GM23248 (cell line): Measurements from ENCODE around the gene PRKAG1. TPM values are rescaled to one million over a fixed set of nuclear protein-coding genes. Genes with fewer than 3 reads are reported as not detected.

Experiments used
- DNase-seq: peaks from one replicate; pipeline ENCODE4 v3.0.0-alpha.2; 2015
- H2AFZ ChIP-seq: fragments of 200-600 bp; sonication (generic); 2 replicates; pipeline ENCODE4 v1.6.1; 2016; ENCODE audit warnings: antibody characterized with exemption
- H3F3A ChIP-seq: fragments of 200-600 bp; sonication (generic); 2 replicates; pipeline ENCODE4 v1.6.1; 2016; ENCODE audit warnings: mild to moderate bottlenecking, antibody characterized with exemption, mixed run types; ENCODE audit not compliant: insufficient read depth
- H3K27ac ChIP-seq: fragments of 200-600 bp; sonication (generic); 2 replicates; pipeline ENCODE4 v1.5.1; 2016; ENCODE audit warnings: mild to moderate bottlenecking
- H3K27me3 ChIP-seq: fragments of 200-600 bp; sonication (generic); replicated peaks from 2 replicates; pipeline ENCODE4 v1.6.1; 2016; ENCODE audit warnings: mild to moderate bottlenecking; ENCODE audit not compliant: insufficient read depth
- H3K36me3 ChIP-seq: fragments of 200-600 bp; sonication (generic); 2 replicates; pipeline ENCODE4 v1.6.1; 2016; ENCODE audit warnings: low read depth, mild to moderate bottlenecking
- H3K4me1 ChIP-seq: fragments of 200-600 bp; sonication (generic); 2 replicates; pipeline ENCODE4 v1.6.1; 2016; ENCODE audit warnings: mild to moderate bottlenecking; ENCODE audit not compliant: insufficient read depth
- H3K4me2 ChIP-seq: fragments of 200-600 bp; sonication (generic); one replicate; pipeline ENCODE4 v1.6.1; 2016; ENCODE audit warnings: mild to moderate bottlenecking; ENCODE audit not compliant: unreplicated experiment
- H3K4me3 ChIP-seq: fragments of 200-600 bp; sonication (generic); 2 replicates; pipeline ENCODE4 v1.5.1; 2016; ENCODE audit warnings: mild to moderate bottlenecking
- H3K79me2 ChIP-seq: fragments of 200-600 bp; sonication (generic); 2 replicates; pipeline ENCODE4 v1.6.1; 2016; ENCODE audit warnings: mild to moderate bottlenecking; ENCODE audit not compliant: insufficient read depth
- H3K9ac ChIP-seq: fragments of 200-600 bp; sonication (generic); 2 replicates; pipeline ENCODE4 v1.6.1; 2016; ENCODE audit warnings: mild to moderate bottlenecking
- H3K9me2 ChIP-seq: fragments of 200-600 bp; sonication (generic); 2 replicates; pipeline ENCODE4 v1.6.1; 2016; ENCODE audit warnings: mixed run types, mild to moderate bottlenecking, moderate library complexity; ENCODE audit not compliant: insufficient read depth
- H3K9me3 ChIP-seq: fragments of 200-600 bp; sonication (generic); one replicate; pipeline ENCODE4 v1.6.1; 2017; ENCODE audit warnings: low read depth
- H4K20me1 ChIP-seq: fragments of 200-600 bp; sonication (generic); 2 replicates; pipeline ENCODE4 v1.6.0; 2016; ENCODE audit not compliant: insufficient read depth
- EZH2 ChIP-seq: fragments of 200-600 bp; sonication (generic); IDR thresholded peaks from 2 replicates; pipeline ENCODE4 v1.6.1; 2018; ENCODE audit warnings: antibody characterized with exemption, mild to moderate bottlenecking; ENCODE audit not compliant: insufficient read depth, poor library complexity, severe bottlenecking
- EZH2phosphoT487 ChIP-seq: fragments of 200-600 bp; sonication (generic); IDR thresholded peaks from 2 replicates; pipeline ENCODE4 v1.6.1; 2018; ENCODE audit warnings: antibody characterized with exemption, moderate library complexity, mild to moderate bottlenecking, low read depth; ENCODE audit not compliant: insufficient read depth
- WGBS, 2 experiments: methylation state at CpG; one replicate each; pipeline ENCODE4 v1.1.6; 2015 to 2017; ENCODE audit warnings: low lambda C conversion rate in 2 of 2, low coverage in 1 of 2; ENCODE audit errors: missing lambda C conversion rate in 2 of 2; 5-methylcytosine and 5-hydroxymethylcytosine counted together
- in situ Hi-C: fragments of 300-500 bp; cut with MboI; formaldehyde crosslinking; loops from 2 replicates; pipeline ENCODE4 v1.15.0; 2020
- polyA plus RNA-seq: library from polyadenylated mRNA; unstranded; fragments of >200 nt; fragmentation: Nextera tagmentation; extraction: Ambion mirVana; gene quantifications from 2 replicates; pipeline ENCODE4 v1.2.1, GENCODE V29; 2016
- total RNA-seq: library from RNA; depleted of rRNA; stranded (reverse); fragments of >200 nt; shearing (Covaris generic); gene quantifications from 2 replicates; pipeline ENCODE4 v1.2.3, GENCODE V29; 2014

The PRKAG1 gene
- total and polyA plus RNA-seq, 2 experiments from 2014 or later = 62.5 to 91.3 TPM

GRCh38 chr12:49000346-49000745 lies 18.2 kb downstream of the PRKAG1 start:
- Histone ChIP-seq H3K36me3 (peaks cover 15% of the 10 kb centered on the region; the same call in 1 of the 2 replicates), H3K4me2 (peak overlapping the region; percentile 73), H3K27ac (no peak overlapping the region), H4K20me1 (no peaks in the 10 kb centered on the region), H3K9ac (peak overlapping the region; percentile 42; the same call in 1 of the 2 replicates), H3K4me1 (peaks cover 12% of the 10 kb centered on the region), H3K9me2 (no peaks in the 10 kb centered on the region), H2AFZ (no peak overlapping the region), H3K9me3 (no peaks in the 10 kb centered on the region), H3F3A (0 out of 2 replicates have a peak, but pooled peaks cover 5% of the 10 kb centered on the region), H3K27me3 (no peaks in the 10 kb centered on the region), H3K79me2 (no peaks in the 10 kb centered on the region), H3K4me3 (no peak overlapping the region)
- in situ Hi-C loops = no loop called here
- DNase-seq = no peak
- 94 to 96% methylated on average over 2 of the region's 2 CpGs for WGBS, 2 experiments
- no peak for TF ChIP-seq EZH2phosphoT487
- no peak for TF ChIP-seq EZH2

- Histone ChIP-seq H3K27ac (no peak within 1 kb of the TSS), H3F3A (0 out of 2 replicates have a peak, but pooled peaks cover 5% of the 10 kb centered on the region), H3K79me2 (no peaks in the 10 kb centered on the region), H3K9me3 (no peaks in the 10 kb centered on the region), H3K4me3 (peak within 1 kb of the TSS; percentile 60), H3K9ac (peak within 1 kb of the TSS; percentile 42), H3K27me3 (no peaks in the 10 kb centered on the region), H4K20me1 (no peaks in the 10 kb centered on the region), H3K4me2 (peak within 1 kb of the TSS; percentile 73), H3K9me2 (no peaks in the 10 kb centered on the region), H2AFZ (peak within 1 kb of the TSS; percentile 41), H3K36me3 (peaks cover 8% of the 10 kb centered on the region; the same call in 1 of the 2 replicates), H3K4me1 (peaks cover 12% of the 10 kb centered on the region)
- TF ChIP-seq EZH2phosphoT487 = no peak
- no peak for TF ChIP-seq EZH2
- DNase-seq = peak; percentile 78
- 2% methylated on average over 29 to 30 of the region's 30 CpGs for WGBS, 2 experiments
- in situ Hi-C loops = no loop called here
Measured at GRCh38 chr12:48999371-49000131, 19.0 kb downstream of the PRKAG1 start, which contains the start of gene DDN. DDN (minus strand) TSS chr12:48999375; CDS start chr12:48999287, 88 bp downstream.

GRCh38 chr12:48998497-48999353 lies 19.9 kb downstream of the PRKAG1 start:
- Histone ChIP-seq H3K27ac (no peak overlapping the region), H3K36me3 (peaks cover 8% of the 10 kb centered on the region; the same call in 1 of the 2 replicates), H3K4me2 (peak overlapping the region; percentile 53), H3K9ac (peak overlapping the region; percentile 19; the same call in 1 of the 2 replicates), H3K9me3 (no peaks in the 10 kb centered on the region), H2AFZ (peak overlapping the region; percentile 41), H3K9me2 (no peaks in the 10 kb centered on the region), H3K4me3 (peak overlapping the region; percentile 60), H3K27me3 (no peaks in the 10 kb centered on the region), H3K79me2 (no peaks in the 10 kb centered on the region), H4K20me1 (no peaks in the 10 kb centered on the region), H3K4me1 (peaks cover 12% of the 10 kb centered on the region), H3F3A (0 out of 2 replicates have a peak, but pooled peaks cover 5% of the 10 kb centered on the region)
- peak; percentile 65 for DNase-seq
- in situ Hi-C loops = no loop called here
- 1 to 2% methylated on average over 38 to 48 of the region's 48 CpGs for WGBS, 2 experiments
- TF ChIP-seq EZH2phosphoT487 = no peak
- no peak for TF ChIP-seq EZH2
